HG02798 (cell line): Measurements from ENCODE around the gene GHR.

Source experiments
- ATAC-seq: cut with Tn5 transposase; IDR thresholded peaks from one replicate; pipeline ENCODE4 v1.9.1; 2021; ENCODE audit warnings: mild to moderate bottlenecking; ENCODE audit not compliant: unreplicated experiment, poor library complexity

GHR gene

GRCh38 chr5:42461033-42461432, 37.8 kb downstream of the GHR start:
- no peak for ATAC-seq

- no peak for ATAC-seq
Observed at GRCh38 chr5:42461507-42461906, 38.3 kb downstream of the GHR start.

GRCh38 chr5:42462083-42462482, 38.8 kb downstream of the GHR start:
- no peak for ATAC-seq

- ATAC-seq, result no peak
Observed at GRCh38 chr5:42467572-42467971, 44.3 kb downstream of the GHR start.

GRCh38 chr5:42467981-42468524, 44.8 kb downstream of the GHR start:
- ATAC-seq, result no peak

- ATAC-seq, result peak; percentile 68
Observed at GRCh38 chr5:42483472-42484154, 60.4 kb downstream of the GHR start.

- no peak for ATAC-seq
Observed at GRCh38 chr5:42487077-42487476, 63.8 kb downstream of the GHR start.

- no peak for ATAC-seq
Observed at GRCh38 chr5:42487821-42488220, 64.6 kb downstream of the GHR start.

GRCh38 chr5:42490831-42491230, 67.6 kb downstream of the GHR start:
- ATAC-seq, result no peak

GRCh38 chr5:42491699-42492098, 68.5 kb downstream of the GHR start:
- ATAC-seq, result no peak

- ATAC-seq, result no peak
Observed at GRCh38 chr5:42492974-42493373, 69.7 kb downstream of the GHR start.

- ATAC-seq, result no peak
Observed at GRCh38 chr5:42494414-42494813, 71.2 kb downstream of the GHR start.

- no peak for ATAC-seq
Observed at GRCh38 chr5:42495914-42496313, 72.7 kb downstream of the GHR start.

GRCh38 chr5:42496397-42497156, 73.3 kb downstream of the GHR start:
- ATAC-seq, result no peak

- no peak for ATAC-seq
Observed at GRCh38 chr5:42498000-42498399, 74.8 kb downstream of the GHR start.

- no peak for ATAC-seq
Observed at GRCh38 chr5:42499016-42499415, 75.8 kb downstream of the GHR start.

GRCh38 chr5:42500003-42500599, 76.9 kb downstream of the GHR start:
- no peak for ATAC-seq

- no peak for ATAC-seq
Observed at GRCh38 chr5:42502613-42503470, 79.6 kb downstream of the GHR start.

GRCh38 chr5:42506662-42507061, 83.4 kb downstream of the GHR start:
- ATAC-seq, result no peak

GRCh38 chr5:42507451-42508097, 84.3 kb downstream of the GHR start:
- no peak for ATAC-seq
